ENCODE results near the gene NKAPD1. TPM values are rescaled to one million over a fixed set of nuclear protein-coding genes. Genes with fewer than 3 reads are reported as not detected.

Gene NKAPD1
- total RNA-seq, 4 donors from 2014 or later: 13.7 to 20.4 (median 16.1) TPM

DNA sequence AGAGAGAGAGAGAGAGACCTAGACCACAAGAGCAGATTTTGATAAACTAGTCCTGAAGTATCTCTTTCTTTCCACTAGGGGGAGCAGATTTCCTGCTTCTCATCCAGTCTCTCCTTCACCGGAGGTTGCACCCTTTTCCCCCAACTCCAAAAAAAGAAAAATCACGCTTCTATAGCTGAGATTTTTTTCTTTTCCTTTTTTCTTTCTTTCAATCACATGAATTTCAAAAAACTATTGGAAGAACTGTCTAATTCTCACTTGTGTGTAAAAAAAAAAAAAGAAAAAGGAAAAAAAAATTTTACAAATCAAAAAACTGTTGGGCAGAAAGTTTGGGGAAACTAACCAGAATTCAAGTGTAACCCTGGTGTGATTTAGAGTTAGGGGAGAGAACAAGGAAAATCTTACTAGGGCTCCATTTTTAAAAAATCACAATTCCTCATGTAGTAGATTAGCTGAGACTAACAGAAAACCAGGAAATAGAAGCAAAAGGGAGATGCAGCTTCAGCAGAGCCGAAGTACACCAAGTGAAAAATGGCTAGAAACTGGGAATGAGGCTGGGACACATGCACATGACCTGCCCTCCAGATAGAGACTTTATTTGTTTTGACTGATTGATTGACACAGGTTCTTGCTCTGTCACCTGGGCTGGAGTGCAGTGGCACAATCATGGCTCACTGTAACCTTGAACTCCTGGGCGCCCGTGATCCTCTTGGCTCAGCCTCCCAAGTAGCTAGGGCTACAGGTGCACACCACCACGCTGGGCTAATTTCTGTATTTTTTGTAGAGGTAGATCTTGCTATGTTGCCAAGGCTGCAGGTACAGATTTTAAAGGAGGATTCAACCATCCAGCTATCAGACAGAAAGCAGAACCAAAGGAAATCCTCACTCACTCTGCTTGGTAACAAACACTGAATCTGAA, 39.7 kb downstream of the NKAPD1 start:
- WGBS: 60% methylated on average over 6 of the region's 6 CpGs
- DNase-seq (ENCODE audit: extremely low spot score): no peak
- no peak for TF ChIP-seq POLR2AphosphoS5 (IDR thresholded peaks at IDR 0.05)
- TF ChIP-seq, protein P1, sequence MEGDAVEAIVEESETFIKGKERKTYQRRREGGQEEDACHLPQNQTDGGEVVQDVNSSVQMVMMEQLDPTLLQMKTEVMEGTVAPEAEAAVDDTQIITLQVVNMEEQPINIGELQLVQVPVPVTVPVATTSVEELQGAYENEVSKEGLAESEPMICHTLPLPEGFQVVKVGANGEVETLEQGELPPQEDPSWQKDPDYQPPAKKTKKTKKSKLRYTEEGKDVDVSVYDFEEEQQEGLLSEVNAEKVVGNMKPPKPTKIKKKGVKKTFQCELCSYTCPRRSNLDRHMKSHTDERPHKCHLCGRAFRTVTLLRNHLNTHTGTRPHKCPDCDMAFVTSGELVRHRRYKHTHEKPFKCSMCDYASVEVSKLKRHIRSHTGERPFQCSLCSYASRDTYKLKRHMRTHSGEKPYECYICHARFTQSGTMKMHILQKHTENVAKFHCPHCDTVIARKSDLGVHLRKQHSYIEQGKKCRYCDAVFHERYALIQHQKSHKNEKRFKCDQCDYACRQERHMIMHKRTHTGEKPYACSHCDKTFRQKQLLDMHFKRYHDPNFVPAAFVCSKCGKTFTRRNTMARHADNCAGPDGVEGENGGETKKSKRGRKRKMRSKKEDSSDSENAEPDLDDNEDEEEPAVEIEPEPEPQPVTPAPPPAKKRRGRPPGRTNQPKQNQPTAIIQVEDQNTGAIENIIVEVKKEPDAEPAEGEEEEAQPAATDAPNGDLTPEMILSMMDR (IDR thresholded peaks at IDR 0.05): peak; percentile 63 to 74 (median 71)
- no peak for TF ChIP-seq EP300 (IDR thresholded peaks at IDR 0.05)
- TF ChIP-seq POLR2A (IDR thresholded peaks at IDR 0.05; ENCODE audit: low read depth): no peak
- Histone ChIP-seq H3K4me1 (peaks cover 0 to 7% (median 3%) of the 10 kb centered on the region in 4 donors), H3K27ac (replicated peaks in 1 of 4) (no peak overlapping the region), H3K36me3 (peaks cover 0 to 6% (median 0%) of the 10 kb centered on the region in 4 donors), H3K9me3 (no peaks in the 10 kb centered on the region), H3K27me3 (no peaks in the 10 kb centered on the region), H3K4me3 (no peak overlapping the region)
- intact Hi-C loops (cut with DNase I): loop anchor here (2.0 to 10.0 kb wide), 2 partner anchors 61 to 171 kb away; partner anchors contain the start of gene BCO2

DNA sequence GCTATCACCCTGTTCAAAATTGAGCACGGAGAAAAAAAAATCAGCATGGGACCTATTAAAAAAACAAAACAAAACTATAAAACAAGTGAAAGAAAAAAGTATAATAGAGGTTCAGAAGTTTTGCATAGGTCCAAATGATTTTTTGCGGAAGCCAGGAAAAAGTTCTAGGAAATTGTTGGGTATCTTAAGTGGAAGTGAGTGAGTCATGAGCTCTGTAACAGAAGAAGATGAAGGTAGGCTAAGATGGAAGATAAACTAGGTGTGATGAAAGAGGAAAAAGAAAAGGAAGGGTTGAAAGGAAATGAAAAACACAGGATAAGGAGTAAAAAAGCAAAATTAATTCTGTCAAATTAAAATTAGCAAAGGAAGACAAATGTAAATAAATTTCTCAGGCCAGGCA, 40.4 kb downstream of the NKAPD1 start:
- H3K9me3 ChIP-seq: no peaks in the 10 kb centered on the region
- intact Hi-C loops (cut with DNase I): loop anchor here (2.0 to 10.0 kb wide), 2 partner anchors 60 to 170 kb away; partner anchors contain the start of gene BCO2
- H3K4me3 ChIP-seq: no peak overlapping the region
- no peak for TF ChIP-seq EP300 (IDR thresholded peaks at IDR 0.05)
- TF ChIP-seq POLR2A (IDR thresholded peaks at IDR 0.05; ENCODE audit: low read depth): no peak
- TF ChIP-seq POLR2AphosphoS5 (IDR thresholded peaks at IDR 0.05): no peak
- TF ChIP-seq, protein P1 (IDR thresholded peaks at IDR 0.05): no peak
- H3K36me3 ChIP-seq: peaks cover 0 to 6% (median 0%) of the 10 kb centered on the region in 4 donors
- H3K27ac ChIP-seq (replicated peaks in 1 of 4): no peak overlapping the region
- H3K27me3 ChIP-seq: no peaks in the 10 kb centered on the region
- H3K4me1 ChIP-seq: peaks cover 0 to 7% (median 3%) of the 10 kb centered on the region in 4 donors
- no peak for DNase-seq (ENCODE audit: extremely low spot score)
- WGBS: 95% methylated on average over 2 of the region's 2 CpGs

DNA sequence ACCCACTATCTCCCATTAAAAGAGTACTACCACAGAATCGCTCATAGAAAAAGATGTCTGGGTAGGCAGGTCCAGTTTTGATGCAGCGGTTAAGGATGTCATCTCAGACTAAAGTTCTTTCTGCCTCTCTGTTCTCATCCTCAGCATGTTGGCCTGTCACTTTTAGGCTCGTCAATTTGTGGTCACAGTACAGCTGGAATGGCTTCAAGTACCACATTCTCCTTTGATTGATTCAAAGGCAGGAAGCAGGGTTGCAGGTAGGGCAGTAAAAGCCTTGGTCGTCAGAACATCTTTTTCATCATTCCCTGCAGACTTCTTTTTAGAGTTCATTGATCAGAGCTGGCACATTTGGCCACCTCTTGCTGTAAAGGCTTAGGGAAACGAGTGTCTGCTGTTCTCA, 41.3 kb downstream of the NKAPD1 start:
- 82% methylated on average over 5 of the region's 5 CpGs for WGBS
- DNase-seq (ENCODE audit: extremely low spot score): peak; percentile 10
- no peaks in the 10 kb centered on the region for H3K27me3 ChIP-seq
- intact Hi-C loops (cut with DNase I): loop anchor here (2.0 to 10.0 kb wide), 2 partner anchors 59 to 169 kb away; partner anchors contain the start of gene BCO2
- peaks cover 0 to 7% (median 3%) of the 10 kb centered on the region in 4 donors for H3K4me1 ChIP-seq
- TF ChIP-seq, protein P1 (IDR thresholded peaks at IDR 0.05): no peak
- no peaks in the 10 kb centered on the region for H3K9me3 ChIP-seq
- no peak overlapping the region for H3K27ac ChIP-seq (replicated peaks in 1 of 4)
- no peak overlapping the region for H3K4me3 ChIP-seq
- H3K36me3 ChIP-seq: peaks cover 0 to 7% (median 0%) of the 10 kb centered on the region in 4 donors

DNA sequence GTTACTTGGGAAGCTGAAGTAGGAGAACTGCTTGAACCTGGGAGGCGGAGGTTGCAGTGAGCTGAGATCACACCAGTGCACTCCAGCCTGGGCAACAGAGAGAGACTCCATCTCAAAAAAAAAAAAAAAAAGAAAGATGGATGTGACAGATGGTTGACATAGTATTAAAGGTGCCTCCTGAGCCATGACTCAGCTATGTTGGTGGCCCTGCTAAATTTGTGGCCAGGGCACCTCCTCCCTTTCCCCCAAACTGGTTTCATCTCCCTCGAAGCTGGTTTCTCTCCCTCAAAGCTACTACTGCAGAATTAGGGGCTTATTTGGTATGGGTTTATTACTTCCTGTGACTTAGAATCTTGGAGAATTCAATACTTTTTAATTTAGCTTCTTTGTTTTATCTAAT, 44.1 kb downstream of the NKAPD1 start:
- no peak for TF ChIP-seq POLR2AphosphoS5 (IDR thresholded peaks at IDR 0.05)
- TF ChIP-seq POLR2A (IDR thresholded peaks at IDR 0.05; ENCODE audit: low read depth): no peak
- Histone ChIP-seq H3K9me3 (no peaks in the 10 kb centered on the region), H3K27me3 (no peaks in the 10 kb centered on the region), H3K4me3 (no peak overlapping the region), H3K27ac (replicated peaks in 1 of 4) (no peak overlapping the region), H3K36me3 (peaks cover 0 to 7% (median 0%) of the 10 kb centered on the region in 4 donors), H3K4me1 (peaks cover 0 to 7% (median 3%) of the 10 kb centered on the region in 4 donors)
- no peak for DNase-seq (ENCODE audit: extremely low spot score)
- 83% methylated on average over 2 of the region's 2 CpGs for whole genome bisulfite sequencing
- intact Hi-C loops (cut with DNase I): loop anchor here (10.0 kb wide), 1 partner anchor 167 kb away; no protein-coding TSS in a partner anchor

DNA sequence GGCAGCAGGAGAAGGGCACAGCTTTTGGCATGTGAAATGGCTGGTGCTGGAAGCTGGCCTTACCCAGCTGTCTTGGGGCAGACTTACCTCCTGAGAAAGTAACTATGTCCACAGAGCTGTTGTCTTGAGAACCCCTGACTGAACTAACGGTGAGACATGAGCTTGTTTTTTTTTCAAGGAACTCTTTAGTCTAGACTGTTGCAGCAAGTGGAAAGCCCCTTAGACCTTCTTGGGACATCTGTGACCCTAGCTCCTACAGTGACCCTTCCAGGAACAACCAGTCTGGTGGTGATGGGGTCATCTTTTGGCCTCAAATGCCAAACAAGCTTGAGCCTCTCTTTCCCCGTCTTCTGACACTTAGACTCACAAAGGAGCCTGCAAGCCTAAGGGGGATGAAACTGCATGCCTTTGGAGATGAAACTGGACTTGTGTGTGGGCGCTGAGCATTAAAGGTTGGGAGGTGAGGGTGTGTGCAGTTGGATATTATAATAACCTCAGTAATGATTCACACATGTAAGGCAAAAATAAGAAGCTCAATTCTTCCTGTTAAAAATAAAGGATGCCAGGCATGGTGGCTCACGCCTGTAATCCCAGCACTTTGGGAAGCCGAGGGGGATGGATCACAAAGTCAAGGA, 48.0 kb downstream of the NKAPD1 start:
- 97% methylated on average over 5 of the region's 5 CpGs for WGBS

More for the DNA sequence above, 48.0 kb downstream of the NKAPD1 start:
- intact Hi-C loops (cut with DNase I): no loop called here
- TF ChIP-seq POLR2A (IDR thresholded peaks at IDR 0.05; ENCODE audit: low read depth): no peak
- TF ChIP-seq, protein P1 (IDR thresholded peaks at IDR 0.05): no peak
- no peak for TF ChIP-seq EP300 (IDR thresholded peaks at IDR 0.05)
- TF ChIP-seq POLR2AphosphoS5 (IDR thresholded peaks at IDR 0.05): no peak
- Histone ChIP-seq H3K36me3 (peaks cover 0 to 7% (median 0%) of the 10 kb centered on the region in 4 donors), H3K4me3 (no peak overlapping the region), H3K9me3 (no peaks in the 10 kb centered on the region), H3K27me3 (no peaks in the 10 kb centered on the region), H3K27ac (replicated peaks in 1 of 4) (no peak overlapping the region), H3K4me1 (no peaks in the 10 kb centered on the region)
- no peak for DNase-seq (ENCODE audit: extremely low spot score)
